Left lung (tissue), 10 donors: Measurements from ENCODE around the gene LEMD3. TPM values are rescaled to one million over a fixed set of nuclear protein-coding genes. Genes with fewer than 3 reads are reported as not detected.

ENCODE experiments used
- ATAC-seq: fragments of 200-7000 bp; cut with Tn5 transposase; one replicate; pipeline ENCODE4 v1.9.1; 2020; ENCODE audit warnings: moderate library complexity
- DNase-seq, 4 donors: peaks; one replicate each; pipeline ENCODE4 v3.0.0-alpha.2; 2013 to 2020
- H3K27ac ChIP-seq, 2 donors: fragments of 200-600 bp; sonication (generic) in 1 of 2; one replicate each; pipeline versions ENCODE4 v1.5.0 to v1.8.0; 2020 to 2021
- H3K27me3 ChIP-seq, 2 donors: fragments of 200-600 bp; sonication (generic) in 1 of 2; one replicate each; pipeline versions ENCODE4 v1.5.0 to v1.8.0; 2020 to 2021
- H3K36me3 ChIP-seq, 2 donors: fragments of 200-600 bp; sonication (generic) in 1 of 2; one replicate each; pipeline versions ENCODE4 v1.5.0 to v1.8.0; 2020 to 2021
- H3K4me1 ChIP-seq, 2 donors: fragments of 200-600 bp; one replicate each; pipeline ENCODE4 v1.8.0; 2021
- H3K4me3 ChIP-seq, 2 donors: fragments of 200-600 bp; sonication (generic) in 1 of 2; one replicate each; pipeline versions ENCODE4 v1.5.0 to v1.8.0; 2020 to 2021; ENCODE audit warnings: mild to moderate bottlenecking in 1 of 2
- H3K9me3 ChIP-seq, 2 donors: fragments of 200-600 bp; sonication (generic) in 1 of 2; one replicate each; pipeline versions ENCODE4 v1.5.0 to v1.8.0; 2020 to 2021
- CTCF ChIP-seq, 2 donors: fragments of 200-600 bp; sonication (generic) in 1 of 2; IDR thresholded peaks; one replicate each; pipeline versions ENCODE4 v1.5.0 to v1.8.0; 2021; ENCODE audit warnings: antibody characterized with exemption in 2 of 2
- intact Hi-C, 2 donors: fragments of 100-400 bp; cut with DNase I; formaldehyde crosslinking; loops; one replicate each; pipeline versions ENCODE4 v1.11.2 to v1.14.2; 2022
- polyA plus RNA-seq, 6 donors: library from polyadenylated mRNA; unstranded; fragments of 120-200 nt; gene quantifications; one replicate each; pipeline ENCODE4 v1.2.1, GENCODE V29; 2013; ENCODE audit not compliant: insufficient read length in 6 of 6
- total RNA-seq, 2 donors: library from RNA; stranded (reverse); fragmentation: NEBNext Ultra II Directional; extraction: Animal tissue kit (Norgen Biotek cat#: 25700); gene quantifications; one replicate each; pipeline ENCODE4 v1.2.1, GENCODE V29; 2021
- donor health status: DM: no; HTN: yes; CAD: no.
- donor health status: DM: no; HTN: no; CAD: no.

The LEMD3 gene
- total and polyA plus RNA-seq, 8 donors = 26.5 to 47.0 (median 43.1) TPM

GRCh38 chr12:65238609-65239008, 69.2 kb downstream of the LEMD3 start:
- DNase-seq (no peak), ATAC-seq (no peak)
- Histone ChIP-seq H3K27me3 (no peaks in the 10 kb centered on the region), H3K4me1 (no peaks in the 10 kb centered on the region), H3K36me3 (peaks cover 0 to 38% of the 10 kb centered on the region in 2 donors), H3K27ac (no peak overlapping the region), H3K9me3 (no peaks in the 10 kb centered on the region), H3K4me3 (no peak overlapping the region)
- TF ChIP-seq CTCF (IDR thresholded peaks at IDR 0.05) = no peak
- intact Hi-C loops = no loop called here

DNA sequence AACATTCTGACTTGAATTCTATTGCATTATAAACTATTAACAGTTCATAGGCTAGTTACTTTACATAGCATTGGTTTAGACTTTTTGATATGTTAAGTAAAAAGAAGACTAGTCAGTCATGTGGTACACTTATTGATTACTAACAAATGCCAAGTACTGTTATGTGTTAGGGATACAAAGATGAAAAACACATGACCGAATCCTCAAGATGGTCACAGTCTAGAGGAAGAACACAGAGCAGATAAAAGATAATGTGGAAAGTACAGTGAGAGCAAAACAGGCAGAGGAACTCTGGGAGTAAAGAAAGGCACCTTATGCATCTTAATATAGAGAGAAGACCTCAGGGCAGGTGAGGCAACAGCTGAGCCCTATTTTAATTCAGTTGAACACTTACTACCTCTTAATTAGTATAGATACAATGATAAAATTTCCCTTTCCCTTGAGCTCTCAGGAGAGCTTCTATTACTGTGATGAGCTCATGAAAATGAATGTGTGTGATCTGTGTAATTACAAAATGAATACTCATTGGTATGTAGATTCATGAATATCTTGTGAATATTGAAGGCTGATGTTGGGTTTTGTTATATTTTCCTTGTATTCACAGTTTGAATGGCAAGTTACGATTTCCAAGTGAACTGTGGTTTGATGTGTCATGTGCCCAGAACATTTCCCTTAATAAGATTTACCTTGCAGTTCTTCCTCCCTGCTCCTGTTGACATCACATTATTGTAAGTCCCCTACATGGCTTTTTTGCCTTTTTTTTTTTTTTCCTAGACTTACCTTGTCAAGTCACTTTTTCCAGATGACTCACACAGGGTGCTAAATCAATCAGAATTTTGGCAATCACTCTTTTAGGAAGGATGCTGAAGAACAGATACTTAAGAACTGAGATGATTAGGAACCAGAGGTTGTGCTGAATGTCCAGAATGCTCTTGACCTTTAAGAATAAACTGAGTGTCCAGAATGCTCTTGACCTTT, 79.6 kb downstream of the LEMD3 start:
- ATAC-seq = no peak
- DNase-seq = no peak
- TF ChIP-seq CTCF (IDR thresholded peaks at IDR 0.05) = no peak
- H3K4me1 ChIP-seq = no peaks in the 10 kb centered on the region
- H3K36me3 ChIP-seq = peaks cover 0 to 50% of the 10 kb centered on the region in 2 donors
- no peaks in the 10 kb centered on the region for H3K9me3 ChIP-seq
- no peak overlapping the region for H3K27ac ChIP-seq
- no peaks in the 10 kb centered on the region for H3K27me3 ChIP-seq
- intact Hi-C loops = no loop called here
- no peak overlapping the region for H3K4me3 ChIP-seq

DNA sequence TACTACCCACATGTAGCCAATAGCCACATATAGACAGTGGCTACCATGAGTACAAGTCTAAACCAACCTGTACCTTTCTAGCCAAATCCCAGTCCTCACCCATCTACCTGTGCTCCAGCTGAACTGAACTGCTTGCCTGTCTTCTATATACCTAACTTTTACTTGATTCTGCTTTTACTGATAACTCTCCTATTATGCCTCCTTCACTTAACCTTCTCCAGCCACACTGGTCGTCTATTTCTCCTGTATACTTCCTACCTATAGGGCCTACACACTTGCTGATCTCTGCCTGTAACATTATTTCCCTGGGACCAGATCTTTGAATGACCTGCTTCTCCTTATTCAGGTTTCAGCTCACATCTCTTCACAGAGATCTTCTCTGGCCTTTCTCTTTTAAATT, 83.1 kb downstream of the LEMD3 start:
- peaks cover 0 to 18% of the 10 kb centered on the region in 2 donors for H3K36me3 ChIP-seq
- no peaks in the 10 kb centered on the region for H3K9me3 ChIP-seq
- intact Hi-C loops = no loop called here
- no peaks in the 10 kb centered on the region for H3K4me1 ChIP-seq
- DNase-seq = no peak
- TF ChIP-seq CTCF (IDR thresholded peaks at IDR 0.05) = no peak
- no peak for ATAC-seq
- H3K27ac ChIP-seq = no peak overlapping the region
- no peaks in the 10 kb centered on the region for H3K27me3 ChIP-seq
- no peak overlapping the region for H3K4me3 ChIP-seq

DNA sequence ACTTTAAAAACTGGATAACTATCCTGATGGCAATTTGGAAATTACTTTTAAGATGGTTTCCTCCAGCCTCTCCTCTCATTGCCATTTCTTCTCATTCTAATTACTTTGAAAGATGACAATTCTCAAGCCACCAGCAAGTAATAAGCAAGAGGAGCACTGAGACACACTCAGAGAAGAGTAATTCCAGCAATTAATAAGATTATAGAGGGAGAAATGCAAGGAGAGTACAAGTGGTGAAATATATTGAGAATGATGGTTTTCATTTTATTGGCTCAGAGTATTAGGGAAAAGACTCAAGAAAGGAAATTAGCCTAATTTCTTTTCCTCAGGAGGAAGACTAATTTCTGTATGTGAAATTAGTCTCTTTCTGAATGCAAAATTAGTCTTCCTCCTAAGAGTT, 88.6 kb downstream of the LEMD3 start:
- no peaks in the 10 kb centered on the region for H3K9me3 ChIP-seq
- TF ChIP-seq CTCF (IDR thresholded peaks at IDR 0.05) = no peak
- DNase-seq = no peak
- H3K27me3 ChIP-seq = no peaks in the 10 kb centered on the region
- no peak overlapping the region for H3K4me3 ChIP-seq
- no peaks in the 10 kb centered on the region for H3K36me3 ChIP-seq
- H3K4me1 ChIP-seq = no peaks in the 10 kb centered on the region
- ATAC-seq = no peak
- H3K27ac ChIP-seq = no peak overlapping the region
- intact Hi-C loops = no loop called here

DNA sequence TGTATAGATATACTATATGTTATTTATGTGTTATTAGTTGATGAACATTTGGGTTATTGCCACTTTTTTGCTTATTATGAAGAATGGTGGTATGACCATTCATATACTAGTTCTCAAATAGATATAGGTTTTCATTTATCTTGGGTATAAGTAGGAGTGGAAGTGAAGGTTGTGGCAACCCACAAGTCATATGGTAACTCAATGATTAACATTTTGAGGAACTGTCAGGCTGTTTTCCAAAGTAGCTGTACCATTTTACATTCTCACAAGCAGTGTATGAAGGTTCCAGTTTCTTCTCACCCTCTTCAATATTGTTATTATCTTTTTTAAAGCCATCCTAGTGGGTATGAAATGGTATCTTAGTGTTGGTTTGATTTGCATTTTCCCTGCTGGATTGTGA, 90.1 kb downstream of the LEMD3 start:
- no peak for TF ChIP-seq CTCF (IDR thresholded peaks at IDR 0.05)
- Histone ChIP-seq H3K9me3 (no peaks in the 10 kb centered on the region), H3K4me1 (no peaks in the 10 kb centered on the region), H3K4me3 (no peak overlapping the region), H3K27ac (no peak overlapping the region), H3K36me3 (no peaks in the 10 kb centered on the region), H3K27me3 (no peaks in the 10 kb centered on the region)
- DNase-seq (no peak), ATAC-seq (no peak)
- intact Hi-C loops = no loop called here
